Keratinocyte (primary cell): ENCODE data around the gene TTC24.

ENCODE experiments used
- EZH2 ChIP-seq: IDR thresholded peaks from one replicate; pipeline ENCODE4 v1.6.1; 2012; ENCODE audit warnings: inconsistent platforms, mild to moderate bottlenecking, low read length, moderate library complexity
- TF ChIP-seq, protein P1 (sequence below), 3 experiments: IDR thresholded peaks in 1 of 3; conservative IDR thresholded peaks in 1 of 3; optimal IDR thresholded peaks in 1 of 3; 2 replicates in 2 of 3; 3 replicates in 1 of 3; pipeline versions ENCODE3 to v1.5.1; 2011; ENCODE audit warnings: low read length in 3 of 3, mild to moderate bottlenecking in 3 of 3, moderate library complexity in 2 of 3, control low read depth in 1 of 3, inconsistent platforms in 1 of 3; ENCODE audit not compliant: insufficient read depth in 2 of 3; ENCODE audit errors: extremely low read depth in 1 of 3

DNA sequence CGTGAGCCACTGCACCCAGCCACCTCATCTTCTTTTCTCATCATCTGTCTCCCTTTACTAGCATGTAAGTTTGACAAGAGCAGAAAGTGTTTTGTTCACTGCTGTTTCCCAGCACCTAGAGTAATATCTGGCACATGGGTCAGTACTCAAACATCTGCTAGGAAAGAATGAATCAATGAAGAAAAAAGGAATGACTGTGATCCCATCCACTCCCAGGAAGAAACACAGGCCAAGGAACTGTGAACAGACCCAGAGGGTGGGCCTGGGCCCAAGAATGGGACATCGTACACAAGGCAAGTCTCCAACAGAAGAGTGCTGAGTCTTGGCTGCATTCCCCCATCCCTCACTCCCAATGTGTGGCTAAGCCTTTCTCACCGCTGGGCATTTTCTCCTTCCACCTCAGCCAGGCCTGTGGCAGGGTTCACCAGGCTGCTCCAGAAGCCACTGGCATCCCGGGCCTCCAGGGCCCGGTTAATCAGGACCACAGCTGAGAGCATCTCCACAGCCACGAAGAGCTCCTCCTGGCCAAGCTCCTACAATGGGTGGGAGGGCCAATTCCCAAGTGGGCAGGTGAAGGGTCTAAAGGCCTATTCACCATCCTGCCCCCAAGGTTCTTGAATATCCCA, 25.6 kb upstream of the TTC24 start:
- TF ChIP-seq, protein P1, sequence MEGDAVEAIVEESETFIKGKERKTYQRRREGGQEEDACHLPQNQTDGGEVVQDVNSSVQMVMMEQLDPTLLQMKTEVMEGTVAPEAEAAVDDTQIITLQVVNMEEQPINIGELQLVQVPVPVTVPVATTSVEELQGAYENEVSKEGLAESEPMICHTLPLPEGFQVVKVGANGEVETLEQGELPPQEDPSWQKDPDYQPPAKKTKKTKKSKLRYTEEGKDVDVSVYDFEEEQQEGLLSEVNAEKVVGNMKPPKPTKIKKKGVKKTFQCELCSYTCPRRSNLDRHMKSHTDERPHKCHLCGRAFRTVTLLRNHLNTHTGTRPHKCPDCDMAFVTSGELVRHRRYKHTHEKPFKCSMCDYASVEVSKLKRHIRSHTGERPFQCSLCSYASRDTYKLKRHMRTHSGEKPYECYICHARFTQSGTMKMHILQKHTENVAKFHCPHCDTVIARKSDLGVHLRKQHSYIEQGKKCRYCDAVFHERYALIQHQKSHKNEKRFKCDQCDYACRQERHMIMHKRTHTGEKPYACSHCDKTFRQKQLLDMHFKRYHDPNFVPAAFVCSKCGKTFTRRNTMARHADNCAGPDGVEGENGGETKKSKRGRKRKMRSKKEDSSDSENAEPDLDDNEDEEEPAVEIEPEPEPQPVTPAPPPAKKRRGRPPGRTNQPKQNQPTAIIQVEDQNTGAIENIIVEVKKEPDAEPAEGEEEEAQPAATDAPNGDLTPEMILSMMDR (optimal IDR thresholded peaks at IDR 0.05 in 1 of 3, IDR thresholded peaks at IDR 0.05 in 1 of 3, conservative IDR thresholded peaks at IDR 0.05 in 1 of 3; ENCODE audit: extremely low read depth in 1 of 3, insufficient read depth in 2 of 3, low read length in 3 of 3) = no peak
- TF ChIP-seq EZH2 = no peak
